Fibroblast of lung (primary cell): ENCODE data around the gene IGF2BP2.

Experiments used
- CTCF ChIP-seq, 2 donors: IDR thresholded peaks in 1 of 2; conservative IDR thresholded peaks in 1 of 2; 1 replicate in 1 of 2; 2 replicates in 1 of 2; pipeline ENCODE4 v1.5.1; 2011 to 2012; ENCODE audit warnings: low read length in 2 of 2, control low read depth in 1 of 2, inconsistent platforms in 1 of 2, low read depth in 1 of 2, mild to moderate bottlenecking in 1 of 2
- EZH2 ChIP-seq: IDR thresholded peaks from 2 replicates; pipeline ENCODE4 v1.5.1; 2012; ENCODE audit warnings: low read length, control low read depth, mild to moderate bottlenecking; ENCODE audit errors: missing control alignments

GRCh38 chr3:185828755-185829154 lies 3.9 kb upstream of the IGF2BP2 start:
- TF ChIP-seq CTCF (conservative IDR thresholded peaks at IDR 0.05 in 1 of 2, IDR thresholded peaks at IDR 0.05 in 1 of 2; ENCODE audit: low read depth in 1 of 2, low read length in 2 of 2) (no peak), EZH2 (no peak)
